CD4-positive, alpha-beta T cell treated with Interleukin-1 beta for 1 hour (primary cell): ENCODE results near the gene TUBB4B.

ENCODE experiments used
- DNase-seq, 2 donors: peaks; one replicate each; pipeline ENCODE4 v3.0.0-alpha.2; 2020 to 2022

Gene TUBB4B

GRCh38 chr9:137273095-137273490 is 32.0 kb downstream of the TUBB4B start:
- DNase-seq: no peak

GRCh38 chr9:137273611-137274320 is 32.7 kb downstream of the TUBB4B start:
- no peak for DNase-seq

DNA sequence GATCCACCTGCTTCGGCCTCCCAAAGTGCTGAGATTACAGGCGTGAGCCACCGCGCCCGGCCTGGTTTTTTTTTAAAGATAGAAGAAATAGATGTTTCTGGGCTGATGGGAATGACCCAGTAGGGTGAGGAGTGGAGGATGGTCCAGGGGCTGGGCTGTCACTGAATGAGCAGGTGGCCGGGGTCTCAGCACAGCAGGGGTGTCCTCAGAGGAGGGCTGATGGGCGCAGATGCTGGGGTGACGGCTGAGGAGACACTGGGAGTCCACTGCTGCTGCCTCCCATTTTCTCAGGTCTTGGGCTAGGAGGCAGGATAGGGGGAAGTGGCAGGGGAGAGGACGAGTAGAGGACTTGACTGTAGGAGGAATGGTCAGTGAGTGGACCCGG is 34.1 kb downstream of the TUBB4B start:
- DNase-seq: no peak

DNA sequence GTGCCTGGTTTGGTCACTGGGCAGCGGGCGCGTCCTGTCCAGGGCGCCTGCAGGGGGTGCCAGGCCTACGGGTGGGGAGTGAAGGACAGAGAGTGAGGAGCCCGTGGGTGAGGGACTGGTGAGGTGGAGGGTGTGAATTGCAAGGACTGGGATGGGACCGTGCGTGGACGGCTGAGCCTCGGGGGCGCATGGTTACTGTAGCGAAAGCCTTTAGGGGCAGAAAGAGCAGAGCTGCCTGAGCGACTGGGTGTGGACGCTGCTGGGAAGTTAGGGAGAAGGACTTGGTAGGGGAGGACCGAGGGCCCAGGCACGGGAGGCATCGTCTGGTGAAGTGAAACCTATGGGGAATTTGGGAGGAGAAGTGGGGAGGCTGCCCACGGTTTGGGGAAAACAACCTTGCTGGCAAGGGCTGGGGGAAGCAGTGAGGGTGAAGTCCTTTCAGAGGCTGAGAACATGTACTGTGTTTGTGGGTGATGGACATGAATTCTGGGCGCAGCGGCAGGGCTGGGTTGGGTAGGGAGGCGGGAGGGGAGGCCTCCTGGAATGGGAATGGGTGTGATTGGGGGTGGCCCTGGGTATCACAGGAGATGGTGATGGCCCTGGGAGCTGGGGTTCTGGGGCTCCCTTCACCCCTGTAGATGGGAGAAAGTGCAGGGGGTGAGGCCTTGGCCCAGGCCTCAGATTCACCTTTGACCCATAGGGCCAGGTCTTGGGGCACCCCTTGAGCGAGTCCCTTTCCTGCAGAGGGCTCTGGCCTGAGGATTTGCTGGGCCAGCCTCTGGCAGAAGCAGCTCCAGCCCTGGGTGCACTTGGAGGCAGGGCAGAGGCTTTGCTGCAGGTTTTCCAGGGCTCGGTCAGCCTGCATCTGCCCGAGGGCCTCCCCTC is 34.7 kb downstream of the TUBB4B start:
- DNase-seq: no peak

DNA sequence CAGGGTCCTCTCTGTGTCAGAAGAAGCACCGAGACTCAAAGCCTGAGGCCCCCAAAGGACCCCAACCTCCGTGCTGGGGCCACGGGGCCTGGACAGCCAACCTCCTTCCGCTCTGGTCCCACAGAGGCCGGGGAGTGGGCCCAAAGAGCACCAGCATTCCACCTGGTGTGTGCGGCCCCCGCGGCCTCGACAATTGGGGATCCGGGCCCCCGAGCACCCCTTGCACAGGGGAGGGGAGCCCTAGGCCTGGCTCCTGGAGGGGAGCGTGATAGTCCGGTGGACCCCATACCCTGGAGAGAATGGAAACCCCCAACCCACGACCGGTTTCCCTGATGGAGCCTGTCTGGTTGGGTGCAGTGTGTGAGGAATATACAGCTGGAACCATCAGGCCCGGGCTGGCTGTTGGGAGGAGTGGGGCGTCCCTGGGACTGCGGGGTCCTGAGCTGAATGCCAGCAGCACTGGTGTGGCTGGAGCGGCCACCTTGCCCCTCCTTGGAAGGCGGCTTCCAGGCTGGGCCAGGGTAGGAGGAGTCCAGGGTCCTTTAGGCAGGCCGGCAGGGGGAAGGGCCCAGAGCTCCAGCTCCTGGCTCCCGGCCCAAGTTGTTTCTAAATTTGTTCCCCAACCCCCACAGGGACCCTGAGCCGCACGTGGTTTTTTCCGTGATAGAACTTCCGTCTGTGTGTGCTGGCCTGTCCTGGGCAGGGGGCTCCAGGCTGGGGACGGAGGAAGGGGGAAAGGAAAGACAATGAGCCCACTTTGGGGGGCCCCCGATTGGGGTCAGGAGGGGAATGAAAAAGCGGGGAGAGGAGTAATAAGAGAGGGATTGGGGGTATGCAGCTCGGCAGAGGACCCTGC is 35.6 kb downstream of the TUBB4B start:
- DNase-seq: peak in 1 of 2 donors; percentile 11

- peak; percentile 17 to 70 for DNase-seq
Observed at GRCh38 chr9:137277329-137278041, 36.4 kb downstream of the TUBB4B start, which contains the start of gene TOR4A. TSS of gene TOR4A (plus strand) at chr9:137277726. CDS start at chr9:137278690, 964 bp downstream.

DNA sequence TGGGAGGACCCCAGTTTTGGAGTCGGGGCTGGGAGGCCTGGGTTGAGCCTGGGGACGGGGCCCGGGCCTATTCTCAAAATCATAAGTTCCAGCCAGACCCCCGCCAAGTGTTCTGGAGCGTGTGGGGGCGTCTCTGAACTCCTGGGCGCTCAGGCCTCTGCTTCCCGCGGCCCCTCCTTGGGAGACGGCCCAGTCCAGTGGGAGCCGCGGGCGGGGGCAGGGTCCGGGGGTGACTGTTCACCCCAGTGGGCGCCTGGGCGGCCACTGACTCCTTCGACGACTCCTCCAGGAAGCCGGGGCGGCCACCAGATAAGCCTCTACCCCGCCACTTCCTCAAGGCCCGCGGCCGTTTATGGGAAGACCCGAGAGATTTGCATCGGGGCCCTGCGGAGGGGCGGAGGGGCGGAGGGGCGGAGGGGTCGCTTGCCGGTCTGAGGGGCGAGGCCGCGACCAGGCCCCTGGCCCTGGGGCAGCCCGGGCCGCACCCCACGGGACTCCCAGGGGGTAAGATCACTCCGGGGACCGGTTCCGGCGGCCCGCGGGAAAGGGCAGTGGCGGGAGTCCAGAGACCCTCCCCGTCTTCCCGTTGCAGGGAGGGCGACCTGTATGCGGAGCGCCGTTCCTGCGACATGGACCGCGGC is 37.1 kb downstream of the TUBB4B start:
- DNase-seq: peak in 1 of 2 donors; percentile 19

DNA sequence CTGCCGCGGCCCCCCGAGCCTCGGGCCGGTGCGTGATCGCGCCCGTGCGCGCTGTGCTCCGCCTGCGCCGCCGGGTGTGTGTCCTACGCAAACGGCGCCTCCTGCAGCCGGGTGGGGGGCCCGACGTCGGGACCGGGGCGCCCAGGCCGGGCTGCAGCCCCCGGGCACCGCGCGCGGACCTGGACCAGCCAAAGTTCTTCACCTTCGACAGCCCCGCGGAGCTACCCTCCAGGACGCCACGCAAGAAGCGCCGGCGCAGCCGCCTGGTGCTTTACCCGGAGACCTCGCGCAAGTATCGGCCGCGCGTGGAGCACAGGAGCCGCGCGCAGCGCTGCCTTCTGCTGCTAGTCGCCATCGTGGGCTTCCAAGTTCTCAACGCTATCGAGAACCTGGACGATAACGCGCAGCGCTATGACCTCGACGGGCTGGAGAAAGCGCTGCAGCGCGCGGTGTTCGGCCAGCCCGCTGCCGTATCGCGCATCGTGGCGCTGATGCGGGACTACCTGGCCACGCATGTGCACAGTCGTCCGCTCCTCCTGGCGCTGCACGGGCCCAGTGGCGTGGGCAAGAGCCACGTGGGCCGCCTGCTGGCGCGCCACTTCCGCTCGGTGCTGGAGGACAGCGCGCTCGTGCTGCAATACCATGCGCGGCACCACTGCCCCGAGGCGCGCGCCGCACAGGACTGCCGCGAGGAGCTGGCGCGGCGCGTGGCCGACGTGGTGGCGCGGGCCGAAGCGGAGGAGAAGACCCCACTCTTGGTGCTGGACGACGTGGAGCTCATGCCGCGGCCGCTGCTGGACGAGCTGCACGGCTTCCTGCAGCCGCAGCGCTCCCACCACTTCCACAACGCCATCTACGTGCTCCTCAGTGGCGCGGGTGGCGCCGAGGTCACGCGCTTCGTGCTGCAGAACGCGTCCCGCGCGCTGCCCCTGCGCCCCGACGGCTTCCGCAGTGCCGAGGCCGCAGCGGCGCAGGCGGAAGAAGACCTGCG is 37.9 kb downstream of the TUBB4B start:
- no peak for DNase-seq

GRCh38 chr9:137279741-137280473 is 38.8 kb downstream of the TUBB4B start:
- DNase-seq: no peak

GRCh38 chr9:137280474-137281344 is 39.6 kb downstream of the TUBB4B start:
- peak; percentile 22 to 27 for DNase-seq

DNA sequence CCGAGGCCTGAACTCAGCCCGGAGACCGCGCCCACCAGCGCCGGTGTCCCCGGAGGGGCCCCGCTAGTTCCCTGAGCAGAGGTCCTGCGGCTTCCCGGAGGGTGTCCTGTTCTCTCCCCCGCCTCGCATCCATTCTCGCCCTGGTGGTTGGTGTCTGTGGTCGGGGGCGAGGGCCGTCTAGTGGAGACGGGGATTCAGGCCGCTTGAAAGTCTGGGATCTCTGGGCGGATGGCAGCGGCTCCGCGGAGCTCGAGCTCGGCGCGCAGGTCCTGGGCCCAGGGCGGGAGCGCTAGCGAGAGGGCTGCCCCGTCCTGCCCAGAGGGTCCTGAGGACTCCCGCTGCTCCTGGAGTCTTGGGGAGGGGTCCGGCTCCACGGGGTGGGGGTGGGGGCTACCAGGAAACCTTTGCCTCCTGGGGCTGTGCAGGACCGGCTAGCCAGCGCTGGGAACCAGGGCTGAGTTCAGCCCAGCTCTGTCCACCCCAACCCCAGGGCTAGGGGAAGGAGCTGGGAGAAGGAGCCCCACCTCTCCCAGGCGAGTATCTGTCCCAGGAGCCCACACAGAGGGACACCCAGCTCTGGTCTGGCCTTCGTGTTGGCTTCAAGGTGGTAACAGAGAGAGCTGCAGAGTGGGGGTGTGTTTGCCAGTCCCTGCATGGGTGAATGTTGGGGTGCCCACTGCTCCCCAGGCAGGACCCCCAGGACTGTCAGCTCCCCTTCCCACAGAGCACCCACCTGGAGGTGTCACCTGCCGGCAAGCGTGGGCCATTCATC is 40.4 kb downstream of the TUBB4B start:
- no peak for DNase-seq

DNA sequence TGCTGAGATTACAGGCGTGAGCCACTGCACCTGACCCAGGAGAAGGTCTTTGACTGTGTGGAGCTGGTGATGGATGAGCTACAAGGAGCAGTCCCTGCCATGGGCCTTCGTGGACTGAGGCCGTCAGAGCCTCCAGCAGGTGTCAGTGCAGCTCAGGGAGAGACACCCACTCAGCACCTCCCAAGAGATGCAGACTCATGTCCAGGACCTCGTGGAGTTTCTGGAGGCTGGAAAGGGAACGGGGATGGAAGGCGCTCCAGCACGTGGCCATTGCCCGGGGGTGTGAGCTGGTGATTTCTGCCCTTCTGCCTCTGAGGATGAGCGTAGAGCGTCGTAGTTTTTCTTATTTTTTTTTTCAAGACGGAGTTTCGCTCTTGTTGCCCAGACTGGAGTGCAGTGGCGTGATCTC is 45.9 kb downstream of the TUBB4B start:
- peak; percentile 17 to 35 for DNase-seq

- no peak for DNase-seq
Observed at GRCh38 chr9:137293094-137293481, 52.0 kb downstream of the TUBB4B start.
